Muscle layer of colon (tissue), 2 donors: ENCODE data around the gene MAP2.

Experiments
- H3K27ac ChIP-seq: one replicate; pipeline ENCODE4 v1.7.0; 2013; ENCODE audit warnings: low read depth, mild to moderate bottlenecking, low read length, moderate library complexity
- H3K27me3 ChIP-seq, 2 donors: one replicate each; pipeline ENCODE4 v1.7.0; 2013; ENCODE audit warnings: low read length in 2 of 2, mild to moderate bottlenecking in 2 of 2; ENCODE audit not compliant: insufficient read depth in 2 of 2, control insufficient read depth in 1 of 2
- H3K36me3 ChIP-seq: one replicate; pipeline ENCODE4 v1.7.0; 2013; ENCODE audit warnings: mild to moderate bottlenecking, low read length; ENCODE audit not compliant: insufficient read depth
- H3K4me1 ChIP-seq: one replicate; pipeline ENCODE4 v1.7.0; 2013; ENCODE audit warnings: mild to moderate bottlenecking, low read length; ENCODE audit not compliant: insufficient read depth
- H3K4me3 ChIP-seq, 2 donors: one replicate each; pipeline ENCODE4 v1.7.0; 2013; ENCODE audit warnings: low read length in 2 of 2, low read depth in 1 of 2, mild to moderate bottlenecking in 1 of 2, moderate library complexity in 1 of 2
- H3K9ac ChIP-seq: one replicate; pipeline ENCODE4 v1.7.0; 2013; ENCODE audit warnings: low read length
- H3K9me3 ChIP-seq: one replicate; pipeline ENCODE4 v1.7.0; 2013; ENCODE audit warnings: mild to moderate bottlenecking, low read length
- donor health status: abdominal sarcoma.
- donor health status: Adenocarcinoma of cecum.

Gene MAP2

DNA sequence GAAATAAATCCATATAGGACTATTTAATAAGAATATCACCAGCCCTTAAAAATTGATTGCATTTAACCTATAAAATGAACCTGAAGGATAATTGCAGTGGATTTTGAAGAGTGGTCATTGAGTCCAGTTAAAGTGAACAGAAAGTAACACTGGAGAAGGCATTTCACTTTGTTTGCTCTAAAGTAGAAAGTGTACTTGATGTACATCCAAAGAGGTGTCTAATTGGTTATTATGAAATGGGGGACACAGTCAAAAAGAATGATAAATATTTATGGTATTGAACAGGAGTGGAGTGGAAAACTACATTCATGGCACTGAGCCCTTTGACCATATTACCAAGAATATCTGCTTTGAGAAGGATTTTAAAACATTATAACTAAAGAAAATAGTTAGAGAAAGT is 28.2 kb upstream of the MAP2 start:
- Histone ChIP-seq H3K9ac (no peak overlapping the region), H3K4me3 (no peak overlapping the region), H3K27me3 (no peaks in the 10 kb centered on the region), H3K9me3 (no peaks in the 10 kb centered on the region), H3K36me3 (no peaks in the 10 kb centered on the region), H3K4me1 (no peaks in the 10 kb centered on the region), H3K27ac (no peak overlapping the region)

- Histone ChIP-seq H3K27ac (no peak overlapping the region), H3K9me3 (no peaks in the 10 kb centered on the region), H3K27me3 (no peaks in the 10 kb centered on the region), H3K4me3 (no peak overlapping the region), H3K9ac (no peak overlapping the region), H3K36me3 (no peaks in the 10 kb centered on the region), H3K4me1 (no peaks in the 10 kb centered on the region)
Observed at GRCh38 chr2:209398463-209398862, 25.4 kb upstream of the MAP2 start.

DNA sequence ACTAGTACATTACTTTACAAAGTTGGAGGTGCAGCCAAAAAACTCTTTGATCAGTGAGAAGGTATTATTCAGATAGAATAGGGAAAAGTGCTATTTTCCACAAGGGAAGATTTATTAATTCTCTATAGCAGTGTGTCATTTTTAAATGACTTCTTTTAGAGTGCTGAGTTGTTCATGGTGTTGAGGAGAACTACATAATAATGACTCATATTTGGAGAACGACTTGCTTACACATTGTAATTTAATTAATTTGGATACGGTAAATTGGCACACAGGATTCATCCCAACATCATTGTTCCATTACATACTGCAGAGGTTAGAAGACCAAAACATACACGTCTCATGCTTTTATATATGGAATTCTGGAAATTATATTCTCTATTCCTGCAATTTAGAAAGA is 22.1 kb upstream of the MAP2 start:
- Histone ChIP-seq H3K9ac (no peak overlapping the region), H3K9me3 (no peaks in the 10 kb centered on the region), H3K4me1 (no peaks in the 10 kb centered on the region), H3K27ac (no peak overlapping the region), H3K27me3 (no peaks in the 10 kb centered on the region), H3K4me3 (no peak overlapping the region), H3K36me3 (no peaks in the 10 kb centered on the region)

GRCh38 chr2:209411296-209411695 is 12.6 kb upstream of the MAP2 start:
- Histone ChIP-seq H3K27ac (no peak overlapping the region), H3K27me3 (no peaks in the 10 kb centered on the region), H3K36me3 (no peaks in the 10 kb centered on the region), H3K9me3 (no peaks in the 10 kb centered on the region), H3K4me1 (no peaks in the 10 kb centered on the region), H3K4me3 (no peak overlapping the region), H3K9ac (no peak overlapping the region)

DNA sequence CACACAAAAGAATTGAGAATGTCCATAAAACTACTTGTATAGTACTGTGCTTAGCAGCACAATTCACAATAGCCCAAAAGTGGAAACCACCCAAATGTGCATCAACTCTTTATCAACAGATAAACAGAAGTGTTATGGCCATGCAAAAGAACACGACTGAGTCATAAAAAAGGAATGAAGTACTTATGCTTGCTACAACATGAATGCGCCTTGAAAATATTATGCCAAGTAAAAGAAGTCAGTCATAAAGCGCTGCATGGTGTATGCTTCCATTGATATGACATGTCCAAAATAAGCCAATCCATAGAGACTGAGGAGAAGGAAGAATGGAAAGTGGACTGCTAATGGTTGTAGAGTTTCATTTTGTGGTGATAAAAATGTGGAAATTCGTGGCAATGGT is 12.1 kb upstream of the MAP2 start:
- H3K9me3 ChIP-seq: no peaks in the 10 kb centered on the region
- no peak overlapping the region for H3K9ac ChIP-seq
- H3K27ac ChIP-seq: no peak overlapping the region
- no peak overlapping the region for H3K4me3 ChIP-seq
- no peaks in the 10 kb centered on the region for H3K4me1 ChIP-seq
- H3K27me3 ChIP-seq: no peaks in the 10 kb centered on the region
- no peaks in the 10 kb centered on the region for H3K36me3 ChIP-seq

GRCh38 chr2:209413311-209414014 is 10.4 kb upstream of the MAP2 start:
- Histone ChIP-seq H3K27ac (no peak overlapping the region), H3K9me3 (no peaks in the 10 kb centered on the region), H3K36me3 (no peaks in the 10 kb centered on the region), H3K9ac (no peak overlapping the region), H3K4me3 (no peak overlapping the region), H3K4me1 (no peaks in the 10 kb centered on the region), H3K27me3 (no peaks in the 10 kb centered on the region)

DNA sequence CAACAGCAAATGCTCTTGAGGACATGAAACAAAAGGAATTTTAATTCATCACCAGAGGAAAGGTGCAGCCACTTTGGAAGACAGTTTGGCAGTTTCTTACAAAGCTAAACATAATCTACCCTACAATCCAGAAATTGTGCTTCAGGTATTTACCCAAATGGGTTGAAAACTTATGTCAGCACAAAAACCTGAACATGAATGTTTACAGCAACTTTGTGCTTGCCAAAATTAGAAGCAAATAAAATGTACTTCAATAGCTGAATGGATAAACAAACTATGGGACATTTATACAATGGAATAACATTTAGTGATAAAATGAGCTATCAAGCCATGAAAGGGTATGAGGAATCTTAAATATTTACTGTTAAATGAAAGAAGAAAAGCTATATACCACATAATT is 6.9 kb upstream of the MAP2 start:
- H3K27ac ChIP-seq: no peak overlapping the region
- H3K27me3 ChIP-seq: no peaks in the 10 kb centered on the region
- no peak overlapping the region for H3K9ac ChIP-seq
- H3K4me1 ChIP-seq: no peaks in the 10 kb centered on the region
- no peaks in the 10 kb centered on the region for H3K36me3 ChIP-seq
- no peaks in the 10 kb centered on the region for H3K9me3 ChIP-seq
- H3K4me3 ChIP-seq: no peak overlapping the region

- Histone ChIP-seq H3K27ac (no peak overlapping the region), H3K4me3 (no peak overlapping the region), H3K9ac (no peak overlapping the region), H3K4me1 (peaks cover 16% of the 10 kb centered on the region), H3K27me3 (no peaks in the 10 kb centered on the region), H3K36me3 (no peaks in the 10 kb centered on the region), H3K9me3 (no peaks in the 10 kb centered on the region)
Observed at GRCh38 chr2:209422191-209422754, 1.6 kb upstream of the MAP2 start.

- Histone ChIP-seq H3K36me3 (no peaks in the 10 kb centered on the region), H3K27ac (no peak overlapping the region), H3K4me1 (peaks cover 16% of the 10 kb centered on the region), H3K9ac (peak overlapping the region; percentile 41), H3K27me3 (no peaks in the 10 kb centered on the region), H3K9me3 (no peaks in the 10 kb centered on the region), H3K4me3 (peak overlapping the region; percentile 69 to 93)
Observed at GRCh38 chr2:209424199-209424701, 403 bp downstream of the MAP2 start.

GRCh38 chr2:209424781-209425470 is 1.1 kb downstream of the MAP2 start:
- H3K36me3 ChIP-seq: no peaks in the 10 kb centered on the region
- no peaks in the 10 kb centered on the region for H3K27me3 ChIP-seq
- H3K27ac ChIP-seq: no peak overlapping the region
- peaks cover 16% of the 10 kb centered on the region for H3K4me1 ChIP-seq
- H3K9me3 ChIP-seq: no peaks in the 10 kb centered on the region
- peak overlapping the region in 1 of 2 donors; percentile 93 for H3K4me3 ChIP-seq
- no peak overlapping the region for H3K9ac ChIP-seq

DNA sequence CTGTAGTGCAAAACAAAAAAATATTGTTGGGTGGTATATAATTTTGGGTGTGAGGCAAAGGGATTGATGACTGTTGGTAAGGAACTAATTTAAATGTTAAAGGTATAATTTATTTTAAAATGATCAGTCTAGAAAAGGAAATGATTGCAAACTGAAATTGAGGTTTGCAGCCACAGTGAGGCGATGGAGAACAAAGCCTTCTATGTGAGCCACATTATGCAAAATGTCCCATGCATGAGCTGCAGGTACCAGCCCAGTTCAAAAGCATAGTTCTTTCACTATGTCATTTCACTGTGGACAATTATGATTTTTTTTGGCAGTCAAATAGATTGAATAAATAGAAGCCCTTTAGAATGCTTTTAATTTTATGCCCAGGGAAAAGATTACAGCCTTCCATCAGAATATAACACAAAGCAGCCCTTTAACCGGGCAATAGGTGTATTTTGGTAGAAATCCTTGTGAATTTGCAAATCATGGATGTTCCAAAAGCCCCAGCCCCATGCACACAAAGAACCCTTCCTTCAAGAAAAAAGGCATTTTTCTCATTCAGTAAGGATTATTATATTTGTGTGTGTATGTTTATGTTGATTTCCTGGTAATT is 1.7 kb downstream of the MAP2 start:
- Histone ChIP-seq H3K9ac (no peak overlapping the region), H3K4me1 (peaks cover 16% of the 10 kb centered on the region), H3K27me3 (no peaks in the 10 kb centered on the region), H3K27ac (no peak overlapping the region), H3K9me3 (no peaks in the 10 kb centered on the region), H3K36me3 (no peaks in the 10 kb centered on the region), H3K4me3 (no peak overlapping the region)
